T47D (cell line): ENCODE measurements around the gene TMTC2.

ENCODE experiments used
- DNase-seq, 2 experiments: peaks; one replicate each; pipeline versions ENCODE4 v3.0.0 to v3.0.0-alpha.2; 2011 to 2012; ENCODE audit warnings: low read depth in 1 of 2, low spot score in 1 of 2
- JUND ChIP-seq: IDR thresholded peaks from 2 replicates; pipeline ENCODE4 v1.6.1; 2012; ENCODE audit warnings: low read depth
- in situ Hi-C: cut with HindIII; loops from 2 replicates; pipeline ENCODE4 v1.10.0; 2016; ENCODE audit warnings: low sequenced_read_pairs, low pct_unique_long_range_greater_than_20kb

Gene TMTC2

DNA sequence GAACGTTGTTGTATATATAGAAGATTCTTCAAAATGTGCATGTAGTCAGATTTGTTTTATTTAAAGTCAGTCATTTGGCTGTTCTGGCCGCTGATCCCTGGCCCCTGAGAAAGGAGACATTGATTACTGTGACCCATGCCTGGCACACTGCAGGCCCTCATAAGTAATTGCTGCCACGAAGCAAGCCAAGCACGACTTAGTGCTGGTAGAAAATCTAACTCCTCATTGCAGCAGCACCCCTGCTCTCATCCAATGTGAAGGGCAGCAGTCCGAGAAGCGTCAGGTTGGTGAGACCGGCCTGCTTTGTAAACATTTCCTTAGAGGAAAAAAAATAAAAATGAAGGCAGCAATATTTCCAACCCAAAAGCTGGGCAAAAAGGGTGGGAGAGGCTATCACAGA, 22.8 kb upstream of the TMTC2 start:
- no peak for TF ChIP-seq JUND
- in situ Hi-C loops = no loop called here
- no peak for DNase-seq

DNA sequence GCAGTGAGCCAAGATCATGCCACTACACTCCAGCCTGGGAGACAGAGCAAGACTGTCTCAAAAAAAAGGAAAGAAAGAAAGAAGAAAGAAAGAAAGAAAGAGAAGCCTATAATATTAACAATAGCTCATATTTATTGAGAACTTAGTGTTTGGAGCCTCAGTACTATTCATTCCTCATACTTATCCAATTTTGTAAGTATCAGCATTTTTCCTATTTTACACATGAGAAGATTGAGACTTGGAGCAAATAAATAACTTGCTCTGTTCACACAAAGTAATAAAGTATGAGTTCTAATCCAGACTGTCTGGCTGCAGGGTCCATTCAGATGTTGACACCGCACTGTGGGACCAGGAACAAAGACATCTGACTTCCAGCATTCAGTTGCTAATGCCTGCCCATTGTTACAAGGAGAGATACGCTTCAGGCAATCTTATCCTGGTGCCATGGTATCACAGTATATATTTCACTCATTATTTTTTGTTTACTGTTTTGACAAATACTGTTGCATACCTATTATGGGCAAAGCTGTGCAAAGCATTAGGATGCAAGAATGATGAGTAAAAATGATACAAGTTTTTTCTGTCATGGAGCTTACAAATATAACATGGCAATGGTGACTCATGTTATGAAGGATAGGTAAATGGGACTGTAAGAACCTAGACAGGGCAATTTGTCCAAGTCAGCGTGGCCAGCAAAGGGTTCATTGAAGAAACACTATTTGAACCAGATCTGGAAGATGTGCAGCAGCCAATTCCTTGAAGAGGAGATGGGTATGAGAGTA, 21.4 kb upstream of the TMTC2 start:
- no peak for DNase-seq
- in situ Hi-C loops = no loop called here
- no peak for TF ChIP-seq JUND

DNA sequence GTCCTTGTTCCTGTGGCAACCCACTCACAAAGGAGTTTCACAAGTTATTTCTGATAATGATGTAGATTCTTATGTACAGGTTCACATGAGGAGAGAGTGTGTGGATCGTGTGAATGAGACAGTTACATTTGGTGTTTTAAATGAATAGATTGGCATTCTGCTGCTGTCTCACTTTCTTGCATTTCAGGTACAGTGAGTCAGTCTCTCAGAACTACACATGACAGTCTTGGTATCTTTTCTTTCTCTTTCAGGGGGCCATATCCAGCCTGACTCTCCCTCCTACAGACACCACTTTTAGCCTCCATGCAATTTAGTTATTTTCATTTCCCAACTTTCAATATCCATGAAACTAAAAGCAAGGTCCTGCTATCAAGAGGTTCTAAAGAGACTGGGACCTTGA, 19.9 kb upstream of the TMTC2 start:
- in situ Hi-C loops = no loop called here
- no peak for DNase-seq
- TF ChIP-seq JUND = no peak

DNA sequence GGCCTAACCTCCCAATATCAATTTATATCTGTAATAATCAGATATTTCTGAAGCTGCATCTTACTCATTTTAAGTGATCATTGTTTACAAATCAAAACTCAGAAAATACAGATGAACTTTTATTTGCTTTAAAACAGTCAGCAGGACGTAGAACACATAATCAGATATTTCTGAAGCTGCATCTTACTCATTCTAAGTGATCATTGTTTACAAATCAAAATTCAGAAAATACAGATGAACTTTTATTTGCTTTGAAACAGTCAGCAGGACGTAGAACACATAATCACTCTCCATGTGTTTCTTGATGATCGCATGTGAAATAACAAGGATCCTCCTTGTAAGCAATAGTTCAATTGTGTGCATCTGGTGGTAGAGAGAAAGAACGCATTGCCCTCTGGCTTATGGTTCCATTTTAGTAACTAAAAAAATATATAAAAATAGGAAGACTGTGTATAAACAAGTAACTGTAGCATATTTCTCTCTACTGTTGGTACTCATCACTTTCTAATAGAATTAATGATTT, 15.0 kb upstream of the TMTC2 start:
- DNase-seq = no peak
- in situ Hi-C loops = no loop called here
- no peak for TF ChIP-seq JUND

DNA sequence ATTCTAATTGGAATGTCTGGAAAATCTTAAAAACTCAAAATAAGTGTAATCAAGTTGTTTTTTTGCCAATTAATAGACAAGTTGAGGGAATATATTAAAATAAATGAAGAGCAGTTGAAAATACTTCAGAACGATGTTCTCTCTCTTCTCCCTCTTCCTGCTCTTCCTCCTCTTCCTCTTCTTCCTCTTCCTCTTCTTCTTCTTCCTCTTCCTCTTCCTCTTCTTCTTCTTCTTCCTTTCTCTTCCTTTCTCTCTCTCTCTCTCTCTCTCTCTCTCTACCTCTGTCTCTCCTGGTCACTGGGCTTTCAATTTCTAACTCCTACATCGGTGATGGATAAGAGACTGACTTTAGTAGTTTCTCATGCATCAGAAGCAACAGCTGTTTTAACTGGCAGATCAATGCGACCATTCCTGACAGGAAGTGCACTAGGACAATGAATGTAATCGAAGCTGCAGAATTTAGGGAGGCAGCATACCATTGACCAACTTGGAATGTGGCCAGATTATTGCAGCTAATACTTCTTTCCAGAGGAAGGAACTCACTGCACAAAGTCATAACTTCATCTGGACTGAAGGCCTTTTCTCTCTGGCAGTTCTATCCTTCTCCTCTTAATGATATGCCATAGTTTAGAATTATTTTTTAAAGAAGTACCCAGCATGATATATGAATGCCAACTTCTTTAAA, 13.8 kb upstream of the TMTC2 start:
- no peak for DNase-seq
- in situ Hi-C loops = no loop called here

DNA sequence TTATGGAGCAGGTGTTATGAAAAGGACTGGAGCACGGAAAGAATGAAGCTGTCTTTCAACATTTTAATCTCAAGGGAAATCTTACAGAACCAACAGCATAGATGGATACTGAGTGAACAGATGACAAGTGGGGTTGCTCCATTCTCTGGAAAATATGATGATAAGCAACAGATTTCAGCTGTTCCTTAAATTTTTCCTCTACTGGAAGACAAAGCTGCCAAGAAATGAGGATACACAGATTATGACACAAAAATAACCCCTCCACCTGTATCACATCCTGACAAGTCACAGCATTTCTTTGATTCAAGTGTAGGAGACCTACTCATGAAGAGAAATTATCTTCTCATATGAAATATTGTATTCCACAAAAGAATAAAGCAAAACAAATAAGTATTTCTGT, 13.0 kb upstream of the TMTC2 start:
- in situ Hi-C loops = no loop called here
- DNase-seq = no peak
- no peak for TF ChIP-seq JUND

More for the DNA sequence above, 13.8 kb upstream of the TMTC2 start:
- TF ChIP-seq JUND = no peak

DNA sequence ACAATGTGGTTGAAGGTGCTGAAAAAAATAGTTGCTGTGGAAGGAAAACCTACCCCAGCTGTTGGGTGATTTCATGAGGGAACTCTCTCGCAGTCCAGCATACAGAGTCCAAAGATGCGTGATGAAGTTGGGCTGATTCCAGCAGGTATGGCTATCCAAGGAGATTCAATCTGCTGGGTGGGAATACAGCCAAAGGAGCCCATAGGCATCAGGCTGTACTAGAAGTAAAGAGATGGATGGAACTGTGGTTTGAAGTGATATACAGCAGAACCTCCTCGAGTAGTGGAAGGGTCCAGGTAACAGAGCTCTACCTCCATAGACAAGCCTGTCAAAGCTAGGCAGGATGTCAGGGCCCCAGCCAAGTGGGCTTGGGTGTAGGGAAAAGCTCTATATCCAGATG, 11.5 kb upstream of the TMTC2 start:
- in situ Hi-C loops = no loop called here
- TF ChIP-seq JUND = no peak
- no peak for DNase-seq

DNA sequence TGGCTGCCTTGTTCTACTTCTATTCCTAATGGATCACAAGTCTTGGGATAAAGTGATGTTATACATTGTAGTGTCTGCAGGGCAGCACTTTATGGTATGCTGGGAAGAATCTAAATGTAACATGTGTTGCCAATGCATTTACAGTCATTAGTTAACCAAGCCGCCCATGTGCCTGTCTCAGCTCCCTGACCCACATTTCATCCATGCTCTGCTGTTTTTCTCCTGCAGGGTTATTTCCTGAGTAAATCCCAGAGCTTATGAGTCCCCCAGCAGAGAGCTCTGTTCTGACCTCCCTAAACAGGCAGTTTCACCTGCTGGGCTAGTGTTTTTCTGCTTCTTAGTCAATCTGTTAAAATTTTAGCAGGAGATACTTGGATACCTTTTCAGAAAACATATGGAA, 4.4 kb upstream of the TMTC2 start:
- no peak for TF ChIP-seq JUND
- in situ Hi-C loops = no loop called here

DNA sequence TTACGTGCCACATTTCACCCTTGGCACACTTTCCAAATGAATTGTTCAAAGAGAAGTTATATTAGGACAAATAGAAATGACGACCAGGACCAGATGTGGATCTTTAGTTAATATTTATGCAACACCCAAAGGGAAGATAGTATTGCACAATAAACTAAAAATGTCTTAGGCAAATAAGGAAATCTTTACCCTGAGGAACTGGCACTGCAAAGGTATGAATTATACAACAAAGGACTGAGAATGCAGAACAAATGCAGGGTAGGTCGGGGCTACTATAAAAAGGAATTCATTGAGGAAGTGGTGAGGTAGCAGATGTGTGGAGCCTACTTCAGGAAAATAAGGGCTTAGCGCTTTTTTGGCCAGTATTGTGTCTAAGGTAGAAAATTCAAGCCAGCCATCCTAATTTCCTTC, 3.9 kb upstream of the TMTC2 start:
- peak; percentile 97 for TF ChIP-seq JUND
- peak in 1 of 2 experiments; percentile 92 for DNase-seq
- in situ Hi-C loops = no loop called here

More for the DNA sequence above, 4.4 kb upstream of the TMTC2 start:
- DNase-seq = peak in 1 of 2 experiments; percentile 52

DNA sequence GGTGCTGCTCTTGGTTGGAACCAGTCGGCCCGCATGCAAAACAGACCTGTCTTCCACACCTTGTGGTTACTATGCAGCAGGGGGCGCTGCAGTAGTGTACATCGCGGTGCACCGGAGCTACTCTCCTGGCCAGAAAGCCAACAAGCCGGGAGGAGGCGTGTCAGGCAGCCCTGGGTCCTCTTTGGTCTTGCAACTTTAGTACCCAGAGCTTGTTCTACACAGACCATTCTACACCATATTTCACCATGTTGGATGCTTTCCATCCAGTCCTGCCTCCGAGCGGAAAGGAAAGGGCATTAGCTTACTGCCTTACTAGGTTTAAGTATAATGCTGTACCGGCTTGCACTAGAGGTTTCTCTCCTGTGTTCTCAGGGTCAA, 927 bp upstream of the TMTC2 start:
- no peak for TF ChIP-seq JUND
- in situ Hi-C loops = no loop called here
- DNase-seq = peak; percentile 62 to 99

DNA sequence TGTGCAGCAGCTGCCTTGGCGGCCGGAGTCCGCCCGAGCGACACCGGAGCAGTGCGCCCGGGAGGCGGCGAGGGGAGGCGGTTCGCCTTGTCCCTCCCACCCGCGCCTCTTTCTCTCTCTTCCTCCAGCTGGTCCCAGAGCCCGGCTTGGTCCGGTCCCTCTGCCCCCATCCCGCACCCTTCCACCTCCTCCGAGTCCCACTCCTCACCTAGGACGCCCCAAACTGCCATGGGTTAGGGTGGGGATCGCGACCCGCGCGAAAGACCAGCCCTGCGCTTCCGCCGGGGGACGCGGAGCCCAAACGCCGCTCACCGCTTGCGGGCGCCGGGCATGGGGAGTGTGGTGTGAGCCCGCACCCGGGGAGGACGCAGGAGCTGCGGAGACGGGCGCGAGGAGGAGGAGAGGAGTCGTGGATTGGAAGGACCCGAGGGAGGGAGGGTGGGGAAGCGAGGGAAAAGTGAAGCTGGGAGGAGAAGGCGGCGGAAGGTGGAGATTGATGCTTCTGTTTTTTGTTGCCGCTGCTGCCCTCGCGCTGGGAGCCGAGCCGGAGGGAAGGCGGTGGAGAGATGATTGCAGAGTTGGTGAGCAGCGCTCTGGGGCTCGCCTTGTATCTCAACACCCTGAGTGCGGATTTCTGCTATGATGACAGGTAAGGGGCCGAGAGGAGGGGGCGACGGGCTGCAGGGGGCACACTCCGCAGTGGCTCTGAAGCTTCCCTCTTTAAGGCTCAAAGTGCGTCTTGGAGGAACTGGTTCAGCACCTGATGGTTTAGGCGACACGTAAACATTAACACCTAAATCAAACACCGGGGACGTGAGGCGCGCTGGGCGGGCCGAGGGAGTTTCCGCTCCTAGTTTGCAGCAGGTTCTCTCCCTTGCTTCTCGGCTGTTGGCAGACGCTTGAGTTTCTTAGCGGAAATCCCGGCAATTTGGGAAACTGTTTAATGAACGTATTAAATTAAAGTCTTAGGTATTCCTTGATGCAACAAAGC, 610 bp downstream of the TMTC2 start:
- no peak for TF ChIP-seq JUND
- in situ Hi-C loops = no loop called here
- DNase-seq = peak in 1 of 2 experiments; percentile 82

DNA sequence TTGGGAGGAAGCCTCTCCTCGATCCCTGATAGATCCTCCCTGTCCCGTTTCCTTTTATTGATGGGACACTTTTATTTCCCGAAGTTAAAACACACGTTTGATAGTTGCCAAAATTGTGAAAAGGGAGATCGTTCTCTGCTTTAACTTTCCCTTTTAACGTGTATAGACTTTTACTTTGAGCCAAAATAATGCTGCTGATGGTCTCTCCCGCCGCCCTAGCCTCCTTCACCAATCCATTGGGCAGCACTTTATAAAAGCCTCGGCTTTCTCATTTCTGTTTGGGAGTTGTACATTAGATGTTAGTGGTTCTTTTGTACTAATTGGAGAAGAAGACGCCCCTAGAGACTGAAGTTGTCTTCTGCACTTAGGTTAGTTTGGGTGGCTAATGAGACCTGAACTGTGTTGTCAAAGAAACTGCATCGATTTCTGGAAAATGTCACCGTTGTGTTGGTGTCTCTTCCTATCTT, 1.4 kb downstream of the TMTC2 start:
- in situ Hi-C loops = no loop called here
- TF ChIP-seq JUND = no peak
- DNase-seq = peak in 1 of 2 experiments; percentile 36
